Inflammatory macrophage (primary cell): ENCODE data around the gene SF3A2.

Experiments
- DNase-seq, 2 donors: peaks; one replicate each; pipeline ENCODE4 v3.0.0-alpha.2; 2020 to 2022

The SF3A2 gene

DNA sequence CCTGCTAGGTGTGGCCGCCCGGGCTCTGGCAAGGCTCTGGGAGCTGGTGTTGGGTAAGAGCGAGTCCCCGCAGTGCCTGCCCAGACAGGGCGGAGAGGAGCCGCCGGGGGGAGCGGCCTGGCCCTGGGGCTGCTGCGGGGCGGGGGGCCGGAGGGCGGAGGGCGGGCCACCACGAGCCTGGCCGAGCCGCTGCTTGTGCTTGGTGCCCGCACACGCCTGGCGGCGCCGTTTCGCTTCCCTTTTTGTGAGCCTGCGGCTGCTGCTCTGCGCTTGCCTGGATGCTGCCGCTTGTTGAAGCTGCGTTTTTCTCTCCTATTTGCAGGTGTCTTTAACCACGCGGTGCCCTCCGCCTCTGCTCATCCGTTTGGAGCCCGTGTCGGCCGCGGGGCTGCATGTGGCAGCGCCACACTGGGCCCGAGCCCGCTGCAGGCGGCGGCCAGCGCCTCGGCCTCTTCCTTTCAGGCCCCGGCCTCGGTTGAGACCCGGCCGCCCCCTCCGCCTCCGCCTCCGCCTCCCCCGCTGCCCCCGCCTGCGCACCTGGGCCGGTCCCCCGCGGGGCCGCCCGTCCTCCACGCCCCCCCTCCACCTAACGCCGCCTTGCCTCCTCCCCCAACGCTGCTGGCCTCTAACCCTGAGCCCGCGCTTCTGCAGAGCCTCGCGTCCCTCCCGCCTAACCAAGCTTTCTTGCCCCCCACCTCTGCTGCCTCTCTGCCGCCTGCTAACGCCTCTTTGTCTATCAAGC is 9.0 kb upstream of the SF3A2 start:
- DNase-seq = peak; percentile 39 to 42

DNA sequence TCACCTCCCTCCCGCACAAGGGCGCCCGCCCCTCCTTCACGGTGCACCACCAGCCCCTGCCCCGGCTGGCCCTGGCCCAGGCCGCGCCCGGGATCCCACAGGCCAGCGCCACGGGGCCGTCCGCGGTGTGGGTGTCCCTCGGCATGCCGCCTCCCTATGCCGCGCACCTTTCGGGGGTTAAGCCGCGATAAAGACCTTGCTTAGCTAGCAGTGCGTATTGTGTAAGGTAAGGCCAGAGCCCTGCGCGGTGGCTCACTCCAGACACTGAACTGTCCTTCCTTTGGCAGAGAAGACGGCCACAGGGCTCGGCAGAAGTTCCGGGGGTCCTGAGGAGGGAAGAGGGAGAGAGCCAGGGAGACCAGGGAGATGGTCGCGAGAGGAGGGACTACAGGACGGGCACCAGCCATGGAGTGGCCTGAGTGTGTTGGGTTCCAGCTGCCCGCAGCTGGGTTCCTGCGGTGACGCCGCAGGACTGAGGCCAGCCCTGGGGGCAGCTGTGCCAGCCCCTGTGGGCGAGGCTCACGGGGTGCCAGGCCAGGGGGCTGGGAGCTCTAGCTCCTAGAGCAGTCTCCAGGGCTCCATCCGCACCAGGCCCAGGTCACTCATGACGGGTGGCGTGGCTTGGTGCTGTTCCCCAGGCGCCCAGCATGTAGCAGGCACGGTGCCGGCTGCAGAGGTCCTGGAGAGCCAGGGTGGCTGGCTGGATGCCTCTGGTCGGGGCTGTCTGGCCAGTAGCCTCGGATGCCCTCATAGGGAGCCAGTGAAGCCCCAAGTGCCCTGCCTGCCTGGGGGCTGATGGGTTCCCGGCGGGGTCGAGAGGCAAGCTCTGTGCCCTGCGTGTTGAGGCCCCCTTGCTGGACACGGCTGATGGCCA is 8.2 kb upstream of the SF3A2 start:
- no peak for DNase-seq

GRCh38 chr19:2229103-2230032 is 7.3 kb upstream of the SF3A2 start:
- DNase-seq = no peak

- no peak for DNase-seq
These were observed 6.5 kb upstream of the SF3A2 start for GRCh38 chr19:2230033-2230531.

- no peak for DNase-seq
These were observed 5.7 kb upstream of the SF3A2 start for GRCh38 chr19:2230807-2231533.

- DNase-seq = peak in 1 of 2 donors; percentile 30
These were observed 4.9 kb upstream of the SF3A2 start for GRCh38 chr19:2231621-2232221.

GRCh38 chr19:2232286-2233151 is 4.1 kb upstream of the SF3A2 start:
- DNase-seq = no peak

- no peak for DNase-seq
These were observed 2.9 kb upstream of the SF3A2 start for GRCh38 chr19:2233601-2234280.

DNA sequence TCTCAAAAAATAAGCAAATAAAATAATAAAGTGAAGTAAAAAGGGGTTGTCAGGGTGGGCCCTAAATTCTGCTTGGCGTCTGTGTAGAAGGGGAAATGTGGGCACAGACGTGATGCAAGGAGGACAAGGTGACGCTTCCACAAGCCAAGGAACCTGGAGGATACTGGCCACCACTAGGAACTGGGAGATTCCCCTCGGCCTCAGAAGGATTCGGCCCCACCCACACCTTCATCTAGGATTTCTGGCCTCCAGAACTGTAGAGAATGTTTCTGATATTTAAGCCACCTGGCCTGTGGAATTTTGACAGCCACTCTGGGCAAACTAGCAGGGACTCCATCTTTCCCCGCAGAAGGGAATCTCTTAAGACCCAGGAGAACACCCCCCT is 1.6 kb upstream of the SF3A2 start:
- DNase-seq = peak in 1 of 2 donors; percentile 25

GRCh38 chr19:2235381-2236063 is 1.1 kb upstream of the SF3A2 start:
- DNase-seq = peak in 1 of 2 donors; percentile 21

DNA sequence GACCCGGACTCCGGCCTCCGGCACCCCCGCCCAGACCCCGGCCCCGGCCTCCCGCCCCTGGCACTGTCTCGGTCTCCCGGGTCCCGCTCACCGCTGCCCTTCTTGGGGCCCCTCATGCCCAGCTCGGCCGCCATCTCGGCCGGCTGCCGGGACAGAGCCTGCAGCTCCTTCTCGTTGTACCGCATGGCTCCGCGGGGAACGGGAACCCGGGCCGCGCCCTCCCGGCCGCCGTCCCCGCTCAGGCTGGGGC is 635 bp upstream of the SF3A2 start:
- no peak for DNase-seq

- DNase-seq = no peak
These were observed 636 bp downstream of the SF3A2 start for GRCh38 chr19:2237051-2237868.

GRCh38 chr19:2237869-2238153 is 1.2 kb downstream of the SF3A2 start:
- DNase-seq = no peak

DNA sequence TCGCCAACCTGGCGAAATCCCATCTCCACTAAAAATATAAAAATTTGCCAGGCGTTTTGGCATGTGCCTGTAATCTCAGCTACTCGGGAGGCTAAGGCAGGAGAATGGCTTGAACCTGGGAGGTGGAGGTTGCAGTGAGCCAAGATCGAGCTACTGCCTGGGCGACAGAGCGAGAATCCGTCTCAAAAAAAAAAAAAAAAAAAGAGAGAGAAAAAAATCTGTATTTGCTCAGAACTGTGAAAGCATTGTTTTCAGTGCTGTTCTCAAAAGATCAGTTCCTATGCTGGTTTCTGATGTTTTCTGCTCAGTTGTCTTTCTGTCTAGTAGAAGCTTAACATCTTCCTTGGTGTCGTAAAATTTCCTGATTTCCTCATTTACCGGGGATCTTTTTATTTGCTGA is 2.5 kb downstream of the SF3A2 start:
- DNase-seq = peak in 1 of 2 donors; percentile 22

DNA sequence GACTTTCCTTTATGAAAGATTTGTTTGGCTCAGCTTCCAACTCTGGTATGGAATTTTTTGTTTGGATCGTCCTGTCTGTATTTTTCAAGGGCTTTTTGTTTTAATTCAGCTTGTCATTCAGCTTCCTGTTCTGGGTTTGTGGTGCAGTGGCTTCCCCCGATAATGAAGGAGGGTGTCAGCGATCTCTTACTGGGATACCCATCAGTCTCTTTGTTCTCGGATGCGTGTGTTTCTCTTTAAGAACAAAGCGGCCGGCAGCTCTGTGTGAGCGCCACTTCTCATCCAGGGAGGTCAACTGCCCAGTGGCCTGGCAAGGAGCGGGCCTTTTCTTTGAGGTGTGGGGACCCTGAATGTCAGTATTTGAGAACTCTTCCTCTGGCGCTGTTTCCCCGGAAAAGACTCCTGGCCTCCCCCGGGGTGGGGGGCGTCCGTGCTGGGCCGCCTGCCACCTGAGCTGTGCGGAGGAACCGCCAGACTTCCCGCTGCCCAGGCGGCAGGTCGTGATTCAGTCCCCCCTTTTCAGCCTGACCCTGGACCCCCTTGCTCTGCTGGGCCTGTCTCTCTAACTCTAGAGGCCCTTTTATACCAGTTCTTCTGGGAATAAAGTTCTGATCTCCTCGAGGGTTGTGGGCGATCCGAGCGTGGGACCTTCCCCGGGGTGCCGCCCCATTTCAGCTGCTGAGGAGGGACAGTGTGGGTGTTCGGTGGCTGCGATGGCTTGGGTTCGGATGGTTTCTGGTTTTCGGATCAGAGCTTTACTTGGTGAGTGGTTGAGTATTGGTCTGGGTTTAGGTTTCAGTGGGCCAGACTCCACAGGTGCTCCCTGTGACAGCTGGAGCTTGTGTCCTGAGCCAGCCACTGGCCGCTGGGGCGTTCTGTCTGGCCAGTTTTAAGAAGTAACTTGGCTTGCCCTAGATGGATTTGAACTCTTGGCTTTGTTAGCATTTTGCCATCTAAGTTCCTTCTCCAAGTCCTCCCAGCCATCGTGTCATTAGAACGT is 3.4 kb downstream of the SF3A2 start:
- peak; percentile 33 to 34 for DNase-seq

DNA sequence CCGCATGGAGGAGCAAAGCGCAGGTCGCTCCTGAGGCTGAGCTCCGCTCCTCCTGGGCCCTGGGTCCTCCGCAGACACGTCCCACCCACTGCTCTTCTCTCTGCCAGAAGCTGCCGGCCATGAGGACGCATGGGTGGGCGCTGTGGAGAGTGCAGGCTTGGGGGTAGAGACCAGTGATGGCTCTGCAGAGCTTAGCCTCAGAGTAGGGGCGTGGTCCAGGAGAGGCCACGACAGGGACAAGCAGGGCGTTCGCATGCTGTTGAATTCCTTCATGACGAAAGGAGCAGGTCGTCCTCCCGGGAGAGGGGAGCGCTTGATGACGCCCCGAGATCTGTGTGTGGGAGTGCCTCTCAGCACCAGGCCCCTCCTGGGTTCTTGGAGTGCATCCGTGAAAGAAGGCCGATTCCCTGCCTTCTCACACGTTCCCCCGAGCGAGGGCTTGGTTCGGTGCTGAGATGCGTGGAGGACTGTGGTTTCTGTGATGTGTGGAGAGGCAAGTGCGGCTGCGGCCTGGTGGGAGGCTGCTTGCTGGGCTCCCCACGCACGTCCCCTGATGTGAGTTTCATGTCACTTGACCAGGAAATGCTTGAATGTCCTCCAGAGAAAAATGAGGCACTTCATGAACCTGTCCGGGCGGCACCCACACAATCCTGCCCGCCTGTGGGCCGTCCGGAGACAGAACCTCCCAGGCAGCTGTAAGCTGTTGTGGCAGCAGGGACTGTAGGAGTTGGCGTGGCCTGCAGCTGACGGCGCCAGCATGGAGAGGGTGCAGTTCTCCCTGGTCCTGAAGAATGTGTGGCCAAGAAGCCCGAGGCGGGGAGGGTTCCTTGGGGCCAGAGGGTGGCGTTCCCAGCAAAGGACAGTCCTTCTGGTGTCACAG is 4.5 kb downstream of the SF3A2 start:
- DNase-seq = no peak
